ENCODE results near the gene MAN2A2.
A peak's percentile ranks its signal among the peaks of the same experiment; 100 is the strongest.
"Not testable (repeated sequence)": the region's sequence is repeated elsewhere in the genome, so short reads cannot be mapped to it uniquely, and the experiment has no call there.

Gene MAN2A2

DNA sequence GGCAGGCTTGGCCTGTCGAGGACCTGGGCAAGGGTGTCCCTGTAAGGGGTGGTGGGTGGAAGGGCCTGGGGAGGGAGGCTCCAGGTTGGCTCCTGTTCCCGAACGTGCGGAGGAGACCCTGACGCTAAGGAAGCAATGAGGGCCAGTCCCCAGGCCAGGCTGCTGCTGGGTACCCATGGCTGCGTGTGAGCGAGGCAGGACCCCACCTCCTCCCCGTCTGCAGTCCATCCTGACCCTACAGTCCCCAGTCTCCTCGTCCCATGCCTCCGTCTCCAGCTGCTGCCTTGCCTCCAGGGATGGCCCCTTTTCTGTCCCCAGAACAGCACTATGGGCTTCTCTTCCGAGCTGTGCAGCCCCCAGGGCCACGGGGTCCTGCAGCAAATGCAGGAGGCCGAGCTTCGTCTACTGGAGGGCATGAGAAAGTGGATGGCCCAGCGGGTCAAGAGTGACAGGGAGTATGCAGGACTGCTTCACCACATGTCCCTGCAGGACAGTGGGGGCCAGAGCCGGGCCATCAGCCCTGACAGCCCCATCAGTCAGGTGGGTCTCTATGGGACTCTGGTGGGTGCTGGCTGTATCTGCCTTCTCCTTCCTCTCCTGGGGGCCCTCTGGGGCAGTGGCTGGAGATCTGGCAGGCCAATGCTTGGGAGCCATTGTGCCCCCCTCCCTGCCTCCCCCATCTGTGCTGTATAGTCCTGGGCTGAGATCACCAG is 18.2 kb upstream of the MAN2A2 start:
- no peak for DNase-seq (ENCODE audit: low spot score)

DNA sequence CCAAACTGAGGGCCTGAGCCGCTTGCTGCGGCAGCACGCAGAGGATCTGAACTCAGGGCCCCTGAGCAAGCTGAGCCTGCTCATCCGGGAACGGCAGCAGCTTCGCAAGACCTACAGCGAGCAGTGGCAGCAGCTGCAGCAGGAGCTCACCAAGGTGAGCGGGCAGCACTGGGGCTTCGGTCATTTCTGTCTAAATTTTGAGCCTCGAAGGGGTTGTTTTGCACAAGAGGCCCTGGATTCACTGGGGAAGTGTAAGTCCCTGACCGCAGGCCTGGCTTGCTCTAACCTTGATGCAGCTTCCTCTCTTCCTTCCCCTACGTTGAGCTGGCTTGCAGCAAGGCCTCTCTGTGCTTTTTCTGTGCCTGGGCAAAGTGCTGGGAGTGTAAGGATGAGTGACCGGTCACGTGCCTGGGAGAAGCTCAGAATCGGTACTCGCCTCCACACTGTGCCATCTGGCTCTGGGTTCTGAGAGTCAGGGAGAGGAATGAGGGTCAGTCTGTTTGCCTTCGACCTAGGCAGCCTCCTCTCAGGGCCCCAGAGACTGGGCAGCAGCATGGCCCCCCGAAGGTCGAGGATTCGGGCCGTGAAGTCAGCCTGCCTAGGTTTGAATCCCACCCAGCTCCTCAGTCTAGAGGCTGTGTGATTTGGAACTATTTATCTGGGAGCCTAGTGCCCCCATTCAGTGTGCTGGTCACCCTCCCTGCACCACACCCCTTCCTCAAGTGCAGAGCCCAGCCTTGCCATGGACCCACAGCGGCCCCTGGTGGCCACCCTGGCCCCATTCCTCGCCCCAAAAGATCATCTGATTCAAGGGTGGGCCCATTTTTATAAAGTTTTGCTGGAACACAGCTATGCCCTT is 17.4 kb upstream of the MAN2A2 start:
- DNase-seq (ENCODE audit: low spot score): peak; percentile 64

DNA sequence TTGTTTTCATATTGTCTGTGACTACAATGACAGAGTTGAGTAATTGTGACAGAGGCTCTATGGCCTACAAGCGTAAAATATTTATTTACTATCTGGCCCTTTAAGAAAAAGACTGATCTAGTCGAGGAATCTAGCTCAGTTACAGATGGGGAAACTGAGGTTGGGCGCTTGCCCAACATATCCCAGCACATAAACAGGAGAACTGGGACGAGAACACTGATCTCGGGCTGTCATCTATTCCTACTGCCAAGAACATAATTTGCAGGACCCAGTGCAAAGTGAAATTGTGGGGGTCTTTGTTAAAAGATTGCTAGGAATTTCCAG is 16.8 kb upstream of the MAN2A2 start:
- DNase-seq (ENCODE audit: low spot score): no peak

DNA sequence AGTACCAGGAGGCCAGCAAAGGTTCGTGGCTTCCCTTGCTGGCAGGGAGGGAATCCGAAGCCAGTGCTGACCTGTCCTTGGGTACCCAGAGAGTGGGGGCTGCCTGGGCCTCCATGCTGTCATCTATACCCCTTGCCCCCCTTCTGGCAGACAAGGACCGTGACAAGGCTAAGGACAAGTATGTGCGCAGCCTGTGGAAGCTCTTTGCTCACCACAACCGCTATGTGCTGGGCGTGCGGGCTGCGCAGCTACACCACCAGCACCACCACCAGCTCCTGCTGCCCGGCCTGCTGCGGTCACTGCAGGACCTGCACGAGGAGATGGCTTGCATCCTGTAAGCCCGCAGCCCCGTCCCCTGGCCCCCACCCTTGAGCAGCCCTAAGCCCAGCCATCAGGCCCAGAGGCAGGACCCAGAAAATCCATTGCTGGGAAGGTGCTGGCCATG is 16.0 kb upstream of the MAN2A2 start:
- no peak for DNase-seq (ENCODE audit: low spot score)

DNA sequence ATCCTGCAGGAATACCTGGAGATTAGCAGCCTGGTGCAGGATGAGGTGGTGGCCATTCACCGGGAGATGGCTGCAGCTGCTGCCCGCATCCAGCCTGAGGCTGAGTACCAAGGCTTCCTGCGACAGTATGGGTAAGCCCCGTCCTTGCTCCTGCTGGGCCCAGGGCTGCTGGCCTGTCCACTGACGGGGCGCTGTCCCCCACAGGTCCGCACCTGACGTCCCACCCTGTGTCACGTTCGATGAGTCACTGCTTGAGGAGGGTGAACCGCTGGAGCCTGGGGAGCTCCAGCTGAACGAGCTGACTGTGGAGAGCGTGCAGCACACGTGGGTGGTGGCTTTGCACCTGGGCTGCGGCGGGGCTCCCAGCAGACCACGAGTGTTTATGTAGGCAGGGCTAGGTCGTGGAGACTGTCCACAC is 13.8 kb upstream of the MAN2A2 start:
- no peak for DNase-seq (ENCODE audit: low spot score)

DNA sequence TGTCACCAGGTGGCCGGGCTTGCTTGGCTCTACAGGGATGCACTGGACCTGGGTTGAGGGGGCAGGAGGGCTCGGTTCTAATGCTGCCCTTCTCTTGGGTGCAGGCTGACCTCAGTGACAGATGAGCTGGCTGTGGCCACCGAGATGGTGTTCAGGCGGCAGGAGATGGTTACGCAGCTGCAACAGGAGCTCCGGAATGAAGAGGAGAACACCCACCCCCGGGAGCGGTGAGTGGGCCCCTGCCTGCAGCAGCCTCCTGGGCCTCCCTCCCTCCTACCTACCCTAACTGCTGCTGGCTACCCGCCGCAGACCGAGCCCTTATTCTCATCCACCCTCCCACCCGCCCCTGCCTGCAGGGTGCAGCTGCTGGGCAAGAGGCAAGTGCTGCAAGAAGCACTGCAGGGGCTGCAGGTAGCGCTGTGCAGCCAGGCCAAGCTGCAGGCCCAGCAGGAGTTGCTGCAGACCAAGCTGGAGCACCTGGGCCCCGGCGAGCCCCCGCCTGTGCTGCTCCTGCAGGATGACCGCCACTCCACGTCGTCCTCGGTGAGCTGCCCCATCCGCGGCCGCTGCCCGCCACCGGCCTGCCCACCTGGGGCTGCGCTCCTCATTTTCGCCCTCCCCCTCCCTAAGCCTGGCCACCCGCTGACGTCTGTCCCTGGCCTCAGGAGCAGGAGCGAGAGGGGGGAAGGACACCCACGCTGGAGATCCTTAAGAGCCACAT is 13.2 kb upstream of the MAN2A2 start:
- no peak for DNase-seq (ENCODE audit: low spot score)

DNA sequence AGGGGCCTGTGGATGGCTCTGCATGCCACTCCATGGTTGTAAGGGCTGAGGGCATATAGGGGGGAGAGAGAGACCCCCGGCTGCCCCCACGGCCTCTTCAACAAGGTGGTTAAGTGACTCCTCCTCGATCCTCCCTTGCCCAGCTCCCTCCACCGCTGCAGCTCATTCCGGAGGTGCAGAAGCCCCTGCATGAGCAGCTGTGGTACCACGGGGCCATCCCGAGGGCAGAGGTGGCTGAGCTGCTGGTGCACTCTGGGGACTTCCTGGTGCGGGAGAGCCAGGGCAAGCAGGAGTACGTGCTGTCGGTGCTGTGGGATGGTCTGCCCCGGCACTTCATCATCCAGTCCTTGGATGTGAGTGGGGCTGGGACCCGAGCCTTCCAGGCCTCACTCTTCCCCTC is 12.3 kb upstream of the MAN2A2 start:
- DNase-seq (ENCODE audit: low spot score): no peak

DNA sequence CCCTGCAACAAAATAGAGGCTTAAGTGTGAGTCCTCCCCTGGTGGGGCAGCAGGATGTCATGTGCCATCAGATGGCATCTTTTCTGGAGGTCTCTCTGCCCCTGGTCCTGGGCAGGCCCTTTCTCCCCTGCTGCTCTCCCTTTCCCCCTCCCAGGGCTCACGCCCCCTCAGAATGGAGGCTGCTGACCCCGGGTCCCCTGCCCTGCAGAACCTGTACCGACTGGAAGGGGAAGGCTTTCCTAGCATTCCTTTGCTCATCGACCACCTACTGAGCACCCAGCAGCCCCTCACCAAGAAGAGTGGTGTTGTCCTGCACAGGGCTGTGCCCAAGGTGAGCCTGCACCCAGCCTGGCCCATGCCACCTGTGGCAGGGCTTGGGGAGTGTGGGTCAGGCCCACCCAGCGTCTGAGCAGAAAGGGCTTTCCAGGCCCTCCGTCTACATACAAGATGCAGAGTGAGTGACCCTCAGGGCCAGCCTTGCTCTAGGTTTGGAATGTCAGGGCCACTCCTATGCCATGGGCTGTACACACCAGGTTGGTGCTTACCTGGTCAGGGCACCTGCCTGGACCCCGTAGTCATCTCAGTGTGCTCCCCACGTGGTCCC is 11.7 kb upstream of the MAN2A2 start:
- no peak for DNase-seq (ENCODE audit: low spot score)

DNA sequence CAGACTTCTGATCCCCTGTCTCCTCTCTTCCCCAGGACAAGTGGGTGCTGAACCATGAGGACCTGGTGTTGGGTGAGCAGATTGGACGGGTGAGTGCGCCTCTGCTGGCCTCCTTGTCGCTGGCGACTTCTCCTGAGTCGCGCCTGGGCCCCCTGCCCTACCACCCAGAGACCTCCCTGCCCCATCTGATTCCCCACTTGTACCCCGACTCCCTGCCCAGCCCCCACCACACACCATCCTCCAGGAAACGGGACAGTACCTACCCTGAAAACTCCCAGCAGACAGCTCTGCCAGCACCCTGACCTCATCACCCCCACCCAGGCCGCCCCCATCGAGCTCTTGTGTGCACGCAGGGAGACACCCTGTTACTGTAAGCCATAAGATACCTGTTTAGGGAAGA is 11.1 kb upstream of the MAN2A2 start:
- no peak for DNase-seq (ENCODE audit: low spot score)

DNA sequence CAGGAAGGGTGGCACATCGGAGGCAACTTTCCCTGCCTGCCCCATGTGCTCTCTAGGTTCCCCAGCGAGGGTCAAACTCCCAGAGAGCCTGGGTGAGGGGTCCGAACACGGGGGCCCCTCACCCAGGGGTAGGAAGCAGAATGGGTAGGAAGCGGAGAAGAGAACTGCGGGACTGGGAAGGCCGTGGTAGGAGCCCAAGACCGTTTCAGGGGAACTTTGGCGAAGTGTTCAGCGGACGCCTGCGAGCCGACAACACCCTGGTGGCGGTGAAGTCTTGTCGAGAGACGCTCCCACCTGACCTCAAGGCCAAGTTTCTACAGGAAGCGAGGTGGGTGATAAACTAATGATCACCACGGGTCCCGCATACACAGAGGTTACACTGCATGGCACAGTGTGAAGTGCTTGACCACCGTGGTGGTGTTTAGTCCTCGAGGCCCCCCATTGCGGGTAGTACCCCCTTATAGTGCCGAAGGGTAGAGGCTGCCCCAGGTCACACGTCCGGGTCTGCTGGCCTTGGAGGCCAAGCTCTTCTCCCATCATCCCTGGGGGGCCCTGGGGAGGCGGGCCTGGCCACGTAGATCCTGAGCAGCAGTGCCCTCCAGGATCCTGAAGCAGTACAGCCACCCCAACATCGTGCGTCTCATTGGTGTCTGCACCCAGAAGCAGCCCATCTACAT is 10.5 kb upstream of the MAN2A2 start:
- no peak for DNase-seq (ENCODE audit: low spot score)

DNA sequence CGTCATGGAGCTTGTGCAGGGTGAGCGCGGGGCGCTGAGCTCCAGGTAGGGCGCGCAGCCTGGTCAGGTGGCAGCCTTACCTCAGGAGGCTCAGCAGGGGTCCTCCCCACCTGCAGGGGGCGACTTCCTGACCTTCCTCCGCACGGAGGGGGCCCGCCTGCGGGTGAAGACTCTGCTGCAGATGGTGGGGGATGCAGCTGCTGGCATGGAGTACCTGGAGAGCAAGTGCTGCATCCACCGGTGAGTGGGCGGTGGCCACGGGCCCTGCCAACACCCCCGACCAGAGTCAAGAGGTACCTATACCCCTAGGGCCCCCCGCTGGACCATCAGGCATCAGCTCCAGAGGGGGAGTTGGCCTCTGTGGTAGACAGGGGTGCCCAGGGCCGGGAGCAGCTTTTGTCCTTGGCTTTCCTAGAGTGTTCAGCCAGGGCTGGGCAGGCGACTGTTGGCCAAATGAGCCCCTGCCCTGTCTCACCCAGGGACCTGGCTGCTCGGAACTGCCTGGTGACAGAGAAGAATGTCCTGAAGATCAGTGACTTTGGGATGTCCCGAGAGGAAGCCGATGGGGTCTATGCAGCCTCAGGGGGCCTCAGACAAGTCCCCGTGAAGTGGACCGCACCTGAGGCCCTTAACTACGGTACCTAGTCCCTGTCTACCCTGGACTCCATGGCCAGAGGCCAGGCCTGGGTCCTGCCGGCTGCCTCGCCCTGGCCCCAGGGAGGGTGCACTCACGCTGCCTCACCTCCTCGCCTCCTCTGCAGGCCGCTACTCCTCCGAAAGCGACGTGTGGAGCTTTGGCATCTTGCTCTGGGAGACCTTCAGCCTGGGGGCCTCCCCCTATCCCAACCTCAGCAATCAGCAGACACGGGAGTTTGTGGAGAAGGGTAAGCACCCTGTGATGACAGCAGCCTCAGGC is 9.7 kb upstream of the MAN2A2 start:
- DNase-seq (ENCODE audit: low spot score): no peak

DNA sequence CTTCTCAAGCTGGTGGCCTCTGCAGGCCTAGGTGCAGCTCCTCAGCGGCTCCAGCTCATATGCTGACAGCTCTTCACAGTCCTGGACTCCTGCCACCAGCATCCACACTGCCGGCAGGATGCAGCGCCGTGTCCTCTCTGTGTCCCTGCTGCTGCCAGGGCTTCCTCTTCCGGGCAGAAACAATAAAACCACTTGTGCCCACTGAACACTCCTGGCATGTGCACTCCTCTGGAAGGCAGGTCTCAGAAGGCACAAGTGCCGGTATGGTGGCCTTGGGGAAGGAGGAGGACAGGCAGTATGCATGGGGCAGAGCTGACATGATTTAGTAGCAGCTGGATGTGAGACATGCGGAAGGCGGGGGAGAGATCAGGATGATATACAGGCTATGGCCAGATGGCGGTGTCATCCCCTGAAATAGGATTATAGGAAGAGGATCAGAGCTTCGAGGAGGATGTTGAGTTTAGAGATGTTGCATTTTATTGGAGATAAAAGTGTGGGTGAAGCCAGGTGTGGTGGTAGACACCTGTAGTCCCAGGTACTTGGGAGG is 7.5 kb upstream of the MAN2A2 start:
- DNase-seq (ENCODE audit: low spot score): peak; percentile 85

DNA sequence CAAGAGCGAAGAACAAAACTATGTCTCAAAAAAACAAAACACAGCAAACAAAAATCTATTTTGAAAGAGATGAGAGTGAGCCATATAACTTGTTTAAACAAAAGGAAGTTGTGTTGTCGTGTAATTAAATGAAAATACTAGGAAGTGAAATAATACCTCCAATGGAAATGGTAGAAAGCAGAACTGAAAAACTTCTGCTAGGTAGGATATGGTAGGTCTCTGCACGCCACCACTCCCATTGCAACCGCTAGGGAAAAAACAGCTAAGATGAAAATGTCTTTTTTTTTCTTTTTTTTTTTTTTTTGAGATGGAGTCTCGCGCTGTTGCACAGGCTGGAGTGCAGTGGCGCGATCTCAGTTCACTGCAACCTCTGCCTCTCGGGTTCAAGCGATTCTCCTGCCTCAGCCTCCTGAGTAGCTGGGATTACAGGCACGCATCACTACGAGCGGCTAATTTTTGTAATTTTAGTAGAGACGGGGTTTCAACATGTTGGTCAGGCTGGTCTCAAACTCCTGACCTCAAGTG is 5.9 kb upstream of the MAN2A2 start:
- DNase-seq (ENCODE audit: low spot score): not testable (repeated sequence)

DNA sequence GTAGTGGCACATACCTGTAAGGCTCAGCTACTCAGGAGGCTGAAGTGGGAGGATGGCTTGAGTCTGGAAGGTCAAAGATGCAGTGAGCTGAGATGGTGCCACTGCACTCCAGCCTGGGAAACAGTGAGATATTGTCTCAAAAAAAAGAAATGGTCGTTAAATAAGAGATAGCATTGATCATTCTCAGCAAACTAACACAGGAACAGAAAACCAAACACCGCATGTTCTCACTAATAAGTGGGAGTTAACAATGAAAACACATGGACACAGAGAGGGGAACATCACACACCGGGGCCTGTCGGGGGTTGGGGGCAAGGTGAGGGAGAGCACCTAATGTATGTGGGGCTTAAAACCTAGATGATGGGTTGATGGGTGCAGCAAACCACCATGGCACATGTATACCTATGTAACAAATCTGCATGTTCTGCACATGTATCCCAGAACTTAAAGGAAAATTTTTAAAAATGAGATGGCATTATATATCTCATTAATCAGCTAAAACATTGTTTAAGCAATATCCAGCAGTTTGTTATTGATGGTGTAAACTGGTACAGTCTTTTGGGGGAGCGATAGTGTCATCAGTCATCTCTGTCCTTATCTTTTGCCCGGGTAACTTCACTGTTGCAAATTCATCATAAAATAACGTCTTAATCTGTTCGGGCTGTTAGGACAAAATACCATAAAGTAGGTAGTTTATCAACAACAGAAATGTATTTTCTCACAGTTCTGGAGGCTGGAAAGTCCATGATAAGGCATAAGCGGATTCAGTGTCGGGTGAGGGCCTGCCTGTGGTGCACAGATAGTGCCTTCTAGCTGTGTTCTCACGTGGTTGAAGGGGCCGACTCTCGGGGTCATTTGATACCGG is 1.7 kb upstream of the MAN2A2 start:
- DNase-seq (ENCODE audit: low spot score): peak; percentile 63

DNA sequence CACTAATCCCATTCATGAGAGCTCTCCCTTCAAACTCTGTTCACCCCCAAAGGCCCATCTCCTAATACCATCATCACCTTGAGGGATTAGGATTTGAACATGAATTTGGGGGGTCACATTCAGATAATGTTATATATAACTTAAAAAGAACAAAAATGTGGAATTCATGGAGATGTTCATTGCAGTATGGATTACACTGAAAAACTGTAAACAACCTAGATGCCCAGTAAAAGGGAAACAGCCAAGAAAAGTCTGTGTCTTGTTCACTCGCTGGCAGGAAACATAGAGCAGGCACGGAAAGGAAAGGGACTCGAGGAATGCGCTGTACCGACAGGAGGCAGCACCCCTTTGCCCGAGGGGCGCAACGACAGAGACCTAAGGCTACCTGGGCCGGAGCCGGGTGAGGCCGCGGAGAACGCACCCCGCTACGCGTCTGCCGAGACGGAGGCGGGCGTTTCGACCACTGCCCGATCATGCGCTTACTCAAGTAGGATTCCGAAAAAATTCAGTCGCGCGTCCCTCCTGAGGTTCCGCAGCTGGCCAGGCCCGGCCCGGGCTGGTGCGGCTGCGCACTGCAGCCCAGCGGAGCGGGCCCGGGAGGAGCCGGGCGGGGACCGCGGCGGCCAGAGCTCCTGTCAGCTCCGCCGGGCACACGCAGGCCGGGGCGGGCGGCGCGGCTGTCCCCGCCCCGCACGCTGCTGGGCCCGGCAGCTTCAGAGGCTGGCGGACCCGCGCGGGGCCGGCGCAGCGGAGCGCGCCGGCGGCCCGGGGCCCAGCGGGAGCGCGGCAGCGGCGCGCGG is 862 bp upstream of the MAN2A2 start:
- DNase-seq (ENCODE audit: low spot score): peak; percentile 82

DNA sequence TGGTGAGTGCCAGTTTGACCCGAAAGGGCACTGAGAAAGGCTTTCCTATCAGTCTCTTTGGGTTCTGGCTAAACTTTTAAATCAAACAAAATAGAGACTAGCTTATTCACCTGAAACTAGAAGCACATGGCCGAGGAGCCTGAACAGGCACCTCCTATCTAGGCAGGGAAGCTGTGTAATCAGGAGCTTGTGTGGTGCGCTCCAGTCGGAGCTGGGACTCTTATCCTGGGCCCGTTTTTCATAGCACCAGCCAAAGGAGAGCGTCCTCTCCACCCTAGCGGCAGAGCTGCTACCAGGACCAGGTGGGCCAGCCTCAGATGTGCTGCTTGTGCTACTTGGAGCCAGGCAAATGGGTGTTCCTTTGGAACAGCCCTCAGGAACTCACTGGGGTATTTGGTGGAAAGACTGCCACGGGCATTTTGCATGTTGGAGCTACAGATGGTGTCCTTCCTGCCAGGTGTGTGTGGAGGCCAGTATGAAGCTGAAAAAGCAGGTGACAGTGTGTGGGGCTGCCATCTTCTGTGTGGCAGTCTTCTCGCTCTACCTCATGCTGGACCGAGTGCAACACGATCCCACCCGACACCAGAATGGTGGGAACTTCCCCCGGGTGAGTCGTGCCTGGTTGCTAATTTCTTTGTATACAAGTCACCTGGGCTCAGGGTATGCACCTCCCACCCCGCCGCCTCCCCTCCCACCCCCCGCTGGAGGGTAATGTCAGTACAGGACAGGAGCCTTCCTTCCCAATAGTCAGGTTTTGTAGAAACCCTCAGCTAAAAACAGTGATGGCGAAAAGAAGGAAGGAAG is 833 bp downstream of the MAN2A2 start:
- DNase-seq (ENCODE audit: low spot score): no peak

DNA sequence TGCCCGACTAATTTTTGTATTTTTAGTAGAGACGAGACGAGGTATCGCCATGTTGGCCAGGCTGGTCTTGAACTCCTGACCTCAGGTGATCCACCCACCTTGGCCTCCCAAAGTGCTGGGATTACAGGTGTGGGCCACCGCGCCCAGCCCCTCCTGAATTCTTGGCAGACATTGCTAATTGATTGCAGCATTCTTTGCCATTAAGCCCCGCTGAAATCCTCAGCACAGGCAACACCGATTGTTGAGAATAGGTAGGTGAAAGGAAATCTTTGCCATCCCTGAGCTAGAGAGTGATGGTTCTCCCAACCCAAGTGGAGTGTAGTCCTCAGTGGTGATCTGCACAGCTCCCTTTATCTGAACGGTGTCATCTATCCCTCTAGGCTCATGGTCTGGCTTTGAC is 1.6 kb downstream of the MAN2A2 start:
- DNase-seq (ENCODE audit: low spot score): no peak

Data from globus pallidus (tissue), 1 donor.